Esophagus muscularis mucosa (tissue), 4 donors: ENCODE results near the gene ZFPM1. TPM values are rescaled to one million over a fixed set of nuclear protein-coding genes. Genes with fewer than 3 reads are reported as not detected.
A peak's percentile ranks its signal among the peaks of the same experiment; 100 is the strongest.

ENCODE experiments used
- DNase-seq: peaks from one replicate; pipeline ENCODE4 v3.0.0-alpha.2; 2017; ENCODE audit errors: extremely low spot score
- H3K27ac ChIP-seq, 4 donors: fragments of 200-600 bp; sonication (generic); replicated peaks in 1 of 4; 1 replicate in 3 of 4; 2 replicates in 1 of 4; pipeline ENCODE4 v1.5.1; 2016 to 2019; ENCODE audit warnings: mild to moderate bottlenecking in 1 of 4
- H3K27me3 ChIP-seq, 4 donors: fragments of 200-600 bp; sonication (generic); one replicate each; pipeline versions ENCODE4 v1.5.1 to v1.6.0; 2016 to 2019
- H3K36me3 ChIP-seq, 4 donors: fragments of 200-600 bp; sonication (generic); one replicate each; pipeline ENCODE4 v1.5.1; 2016 to 2019
- H3K4me1 ChIP-seq, 4 donors: fragments of 200-600 bp; sonication (generic); one replicate each; pipeline ENCODE4 v1.5.1; 2016 to 2019
- H3K4me3 ChIP-seq, 4 donors: fragments of 200-600 bp; sonication (generic); 1 replicate in 2 of 4; 2 replicates in 2 of 4; pipeline ENCODE4 v1.5.1; 2016 to 2019; ENCODE audit warnings: mild to moderate bottlenecking in 4 of 4, moderate library complexity in 1 of 4
- H3K9me3 ChIP-seq, 4 donors: fragments of 200-600 bp; sonication (generic); 1 replicate in 3 of 4; 2 replicates in 1 of 4; pipeline ENCODE4 v1.5.1; 2016 to 2019
- EP300 ChIP-seq: sonication (generic); formaldehyde crosslinking; IDR thresholded peaks from one replicate; pipeline ENCODE4 v1.6.1; 2017; ENCODE audit warnings: antibody characterized with exemption
- POLR2A ChIP-seq: fragments of 450-650 bp; IDR thresholded peaks from one replicate; pipeline ENCODE4 v1.6.1; 2017; ENCODE audit warnings: antibody characterized with exemption, moderate library complexity, mild to moderate bottlenecking, low read depth
- POLR2AphosphoS5 ChIP-seq, 2 donors: sonication (generic); formaldehyde crosslinking; IDR thresholded peaks; one replicate each; pipeline ENCODE4 v1.6.1; 2017; ENCODE audit warnings: antibody characterized with exemption in 2 of 2
- WGBS: methylation state at CpG from one replicate; pipeline ENCODE4 v1.1.5; 2018; 5-methylcytosine and 5-hydroxymethylcytosine counted together
- intact Hi-C: fragments of 100-400 bp; cut with DNase I; formaldehyde crosslinking; loops from one replicate; pipeline ENCODE4 v1.15.1; 2023
- total RNA-seq, 4 donors: library from RNA; depleted of rRNA; stranded (reverse); fragments of >200 nt; gene quantifications; one replicate each; pipeline versions ENCODE4 v1.1.0 to v1.2.1, GENCODE V29; 2016
- TF ChIP-seq, protein P1 (sequence below), 3 experiments: fragments of 200-600 bp in 2 of 3; fragments of 450-650 bp in 1 of 3; sonication (generic) in 2 of 3; IDR thresholded peaks; one replicate each; pipeline ENCODE4 v1.5.1; 2017 to 2019; ENCODE audit warnings: antibody characterized with exemption in 3 of 3, mild to moderate bottlenecking in 2 of 3, moderate library complexity in 1 of 3

Gene ZFPM1
- total RNA-seq, 4 donors from 2014 or later: 0.42 to 1.4 (median 1.0) TPM

DNA sequence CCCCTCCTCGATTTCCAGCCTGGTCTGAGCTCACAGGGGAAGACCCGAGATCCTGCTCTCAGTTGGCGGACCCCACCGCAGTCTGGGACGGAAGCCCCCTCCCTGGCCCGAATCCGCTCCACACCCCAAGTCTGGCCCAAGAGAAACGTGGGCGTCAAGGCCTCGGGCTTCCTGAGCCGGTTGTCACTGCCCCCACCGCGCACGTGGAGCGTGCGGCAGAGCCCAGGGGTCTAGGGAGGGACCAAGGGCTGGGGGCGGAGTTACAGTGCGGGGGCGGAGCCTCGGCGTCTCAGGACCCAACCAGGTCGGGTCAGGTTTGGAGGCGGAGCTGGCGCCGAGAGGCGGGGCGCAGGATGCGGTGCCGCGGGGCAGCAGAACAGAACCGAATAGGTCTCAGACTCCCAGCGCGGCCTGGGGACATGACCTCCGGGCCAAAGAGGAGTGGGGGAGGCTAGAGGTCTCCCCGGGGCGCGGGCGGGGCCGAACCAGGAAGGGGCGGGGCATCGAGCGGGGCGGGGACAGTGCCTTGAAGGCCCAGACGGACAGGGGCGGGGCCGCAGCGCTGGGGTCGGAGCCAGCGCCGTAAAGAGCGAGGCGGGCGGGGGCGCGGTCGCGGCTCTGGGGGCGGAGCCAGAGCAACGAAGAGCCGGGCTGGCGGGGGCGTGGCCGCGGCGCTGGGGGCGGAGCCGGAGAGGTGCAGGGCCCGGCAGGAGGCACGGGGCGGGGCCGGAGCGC lies 431 bp upstream of the ZFPM1 start:
- H3K4me3 ChIP-seq: peak overlapping the region; percentile 65 to 71 (median 66)
- no peaks in the 10 kb centered on the region for H3K9me3 ChIP-seq
- H3K27ac ChIP-seq: peak overlapping the region; percentile 64 to 78 (median 68)
- peaks cover 27 to 51% (median 43%) of the 10 kb centered on the region in 4 donors for H3K4me1 ChIP-seq
- TF ChIP-seq EP300 (no peak), POLR2A (no peak), POLR2AphosphoS5 (IDR thresholded peaks at IDR 0.05) (peak in 1 of 2 donors; percentile 31)
- TF ChIP-seq, protein P1, sequence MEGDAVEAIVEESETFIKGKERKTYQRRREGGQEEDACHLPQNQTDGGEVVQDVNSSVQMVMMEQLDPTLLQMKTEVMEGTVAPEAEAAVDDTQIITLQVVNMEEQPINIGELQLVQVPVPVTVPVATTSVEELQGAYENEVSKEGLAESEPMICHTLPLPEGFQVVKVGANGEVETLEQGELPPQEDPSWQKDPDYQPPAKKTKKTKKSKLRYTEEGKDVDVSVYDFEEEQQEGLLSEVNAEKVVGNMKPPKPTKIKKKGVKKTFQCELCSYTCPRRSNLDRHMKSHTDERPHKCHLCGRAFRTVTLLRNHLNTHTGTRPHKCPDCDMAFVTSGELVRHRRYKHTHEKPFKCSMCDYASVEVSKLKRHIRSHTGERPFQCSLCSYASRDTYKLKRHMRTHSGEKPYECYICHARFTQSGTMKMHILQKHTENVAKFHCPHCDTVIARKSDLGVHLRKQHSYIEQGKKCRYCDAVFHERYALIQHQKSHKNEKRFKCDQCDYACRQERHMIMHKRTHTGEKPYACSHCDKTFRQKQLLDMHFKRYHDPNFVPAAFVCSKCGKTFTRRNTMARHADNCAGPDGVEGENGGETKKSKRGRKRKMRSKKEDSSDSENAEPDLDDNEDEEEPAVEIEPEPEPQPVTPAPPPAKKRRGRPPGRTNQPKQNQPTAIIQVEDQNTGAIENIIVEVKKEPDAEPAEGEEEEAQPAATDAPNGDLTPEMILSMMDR (IDR thresholded peaks at IDR 0.05): no peak
- peaks cover 0 to 39% (median 14%) of the 10 kb centered on the region in 4 donors for H3K27me3 ChIP-seq
- DNase-seq: peak; percentile 99
- WGBS: 0% methylated on average over 5 of the region's 72 CpGs
- intact Hi-C loops: no loop called here
- no peaks in the 10 kb centered on the region for H3K36me3 ChIP-seq

DNA sequence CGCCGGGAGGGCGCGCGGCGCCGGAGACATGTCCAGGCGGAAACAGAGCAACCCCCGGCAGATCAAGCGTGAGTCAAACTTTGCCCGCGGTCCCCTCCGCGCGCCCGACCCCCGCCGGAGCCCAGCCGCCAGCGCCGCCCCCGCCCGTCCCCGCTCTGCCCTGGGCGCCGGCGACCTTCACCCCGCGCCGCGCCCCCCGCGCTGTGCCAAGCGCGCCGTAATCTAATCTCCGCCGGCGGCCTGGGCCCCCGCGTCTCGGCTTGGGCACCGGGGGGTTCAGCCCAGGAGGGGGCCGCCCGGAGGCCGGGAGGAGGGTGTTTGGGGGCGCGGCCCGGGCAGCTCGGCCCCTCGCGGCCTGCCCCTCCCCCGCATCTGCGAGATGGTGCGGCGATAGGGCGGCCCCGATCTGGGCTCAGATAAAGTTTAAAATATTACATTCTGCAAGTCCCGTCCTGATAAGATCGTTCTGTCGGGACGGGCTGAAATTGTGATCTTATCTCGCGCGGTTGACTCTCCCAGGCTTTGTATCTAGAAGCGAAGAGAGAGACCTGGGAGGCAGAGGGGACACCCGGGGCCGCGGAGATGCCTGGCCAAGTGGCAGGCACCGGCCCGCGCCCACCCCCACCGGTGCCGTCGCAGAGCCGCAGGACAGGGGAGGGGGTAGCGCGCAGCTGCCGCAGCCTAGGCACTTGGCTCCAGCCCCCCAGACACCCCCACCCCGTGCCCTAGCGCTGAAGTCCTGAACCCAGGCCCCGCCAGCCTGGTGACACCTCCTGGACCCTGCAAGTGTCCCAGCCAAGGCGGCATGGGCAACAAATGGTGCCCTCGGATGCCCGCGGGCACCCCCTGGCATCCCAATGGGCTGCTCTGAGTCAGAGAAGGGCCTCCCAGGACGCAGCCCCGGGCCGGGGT lies 787 bp downstream of the ZFPM1 start:
- Histone ChIP-seq H3K27me3 (peaks cover 0 to 51% (median 14%) of the 10 kb centered on the region in 4 donors), H3K27ac (peak overlapping the region in 2 of 4 donors; percentile 12 to 19), H3K9me3 (no peaks in the 10 kb centered on the region), H3K36me3 (no peaks in the 10 kb centered on the region), H3K4me1 (peaks cover 29 to 45% (median 42%) of the 10 kb centered on the region in 4 donors), H3K4me3 (peak overlapping the region; percentile 65 to 71 (median 66))
- no peak for TF ChIP-seq POLR2AphosphoS5 (IDR thresholded peaks at IDR 0.05)
- TF ChIP-seq EP300: no peak
- TF ChIP-seq POLR2A: no peak
- TF ChIP-seq, protein P1 (IDR thresholded peaks at IDR 0.05): no peak
- intact Hi-C loops: no loop called here
- WGBS: no CpG with 5 or more reads among the region's 89 CpGs
- DNase-seq: no peak

DNA sequence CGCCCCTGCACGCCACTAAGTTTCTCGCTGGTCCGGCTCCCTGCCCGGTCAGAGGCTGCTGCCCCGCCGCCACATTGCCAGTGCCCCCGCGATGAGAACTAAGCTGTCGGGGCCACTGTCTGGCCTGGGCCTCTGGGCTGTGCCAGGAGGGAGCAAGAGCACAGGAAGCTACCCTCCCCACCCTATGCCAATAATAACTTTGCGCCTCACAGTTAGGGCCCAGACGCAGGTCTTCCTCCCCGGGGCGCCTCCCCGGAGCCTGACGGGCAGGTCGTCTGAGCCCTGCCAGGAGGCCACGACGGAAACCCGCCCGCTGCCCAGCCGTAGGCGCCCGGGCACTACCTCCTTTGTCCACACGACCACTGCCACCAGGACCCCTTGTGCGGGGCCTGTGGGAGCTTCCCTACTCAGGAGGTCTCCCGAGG lies 1.5 kb downstream of the ZFPM1 start:
- peaks cover 0 to 58% (median 14%) of the 10 kb centered on the region in 4 donors for H3K27me3 ChIP-seq
- H3K27ac ChIP-seq: peak overlapping the region in 1 of 4 donors; percentile 55
- peaks cover 31 to 45% (median 40%) of the 10 kb centered on the region in 4 donors for H3K4me1 ChIP-seq
- H3K36me3 ChIP-seq: no peaks in the 10 kb centered on the region
- no peaks in the 10 kb centered on the region for H3K9me3 ChIP-seq
- H3K4me3 ChIP-seq: peak overlapping the region; percentile 65 to 71 (median 66)
- no peak for DNase-seq
- intact Hi-C loops: no loop called here
- WGBS: 8% methylated on average over 16 of the region's 27 CpGs
- TF ChIP-seq POLR2A: no peak
- TF ChIP-seq, protein P1 (IDR thresholded peaks at IDR 0.05): peak in 1 of 3 experiments; percentile 10

DNA sequence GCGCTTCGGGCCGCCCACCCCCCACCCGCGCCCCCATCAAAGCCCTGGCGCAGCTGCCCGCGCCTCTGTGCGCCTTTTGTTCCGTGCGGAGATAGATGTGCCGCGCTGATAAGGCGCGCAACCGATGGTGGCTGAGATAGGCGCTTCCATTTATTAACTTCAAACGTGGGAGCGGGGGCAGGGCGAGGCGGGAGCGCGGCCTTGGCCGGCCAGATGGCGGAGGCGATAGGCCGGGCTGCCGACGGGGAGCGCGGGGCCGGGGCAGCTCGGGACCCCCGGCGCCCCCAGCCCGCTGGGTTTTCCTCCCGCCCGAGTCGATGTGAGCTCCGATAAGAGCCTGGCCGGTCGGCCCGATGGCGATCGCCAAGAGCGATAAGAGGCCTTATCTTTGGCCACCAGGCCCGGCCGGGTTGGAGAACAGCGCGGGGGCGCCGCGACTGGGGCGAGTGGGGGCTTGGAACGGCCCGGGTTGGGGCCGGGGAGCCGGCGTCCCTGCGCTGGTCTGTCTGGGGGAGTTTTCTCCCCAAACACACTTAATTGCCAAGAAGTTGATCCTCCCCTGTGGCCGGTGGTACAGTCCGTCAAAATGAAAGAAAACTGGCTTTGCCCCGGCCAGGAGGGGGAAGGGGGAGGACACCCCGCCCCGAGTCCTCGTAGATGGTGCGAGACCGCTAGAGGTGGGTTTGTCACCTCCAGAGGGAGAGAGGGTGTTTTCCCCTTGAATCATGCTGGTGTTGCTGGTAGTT lies 2.7 kb downstream of the ZFPM1 start:
- Histone ChIP-seq H3K4me1 (peaks cover 31 to 45% (median 40%) of the 10 kb centered on the region in 4 donors), H3K9me3 (no peaks in the 10 kb centered on the region), H3K36me3 (no peaks in the 10 kb centered on the region), H3K4me3 (peak overlapping the region; percentile 65 to 71 (median 66)), H3K27me3 (peaks cover 0 to 64% (median 14%) of the 10 kb centered on the region in 4 donors), H3K27ac (peak overlapping the region in 3 of 4 donors; percentile 21 to 55 (median 53))
- intact Hi-C loops: no loop called here
- WGBS: 3% methylated on average over 6 of the region's 68 CpGs
- no peak for DNase-seq
- TF ChIP-seq POLR2A (no peak), POLR2AphosphoS5 (IDR thresholded peaks at IDR 0.05) (no peak), EP300 (no peak)
- TF ChIP-seq, protein P1 (IDR thresholded peaks at IDR 0.05): no peak
